Renal cortex interstitium (tissue), 11 donors: ENCODE data around the gene MGLL. TPM values are rescaled to one million over a fixed set of nuclear protein-coding genes. Genes with fewer than 3 reads are reported as not detected.

ENCODE experiments used
- DNase-seq, 11 donors: peaks; one replicate each; pipeline ENCODE4 v3.0.0-alpha.2; 2013; ENCODE audit warnings: low read depth in 9 of 11, low spot score in 4 of 11; ENCODE audit errors: extremely low read depth in 1 of 11
- polyA plus RNA-seq, 3 donors: library from polyadenylated mRNA; unstranded; fragments of 120-200 nt; gene quantifications; one replicate each; pipeline ENCODE4 v1.2.1, GENCODE V29; 2013; ENCODE audit not compliant: insufficient read length in 3 of 3

MGLL gene
- polyA plus RNA-seq, 3 donors, result 23.7 to 30.1 (median 24.5) TPM

GRCh38 chr3:127798716-127799115 lies 23.6 kb downstream of the MGLL start:
- DNase-seq, result no peak

DNA sequence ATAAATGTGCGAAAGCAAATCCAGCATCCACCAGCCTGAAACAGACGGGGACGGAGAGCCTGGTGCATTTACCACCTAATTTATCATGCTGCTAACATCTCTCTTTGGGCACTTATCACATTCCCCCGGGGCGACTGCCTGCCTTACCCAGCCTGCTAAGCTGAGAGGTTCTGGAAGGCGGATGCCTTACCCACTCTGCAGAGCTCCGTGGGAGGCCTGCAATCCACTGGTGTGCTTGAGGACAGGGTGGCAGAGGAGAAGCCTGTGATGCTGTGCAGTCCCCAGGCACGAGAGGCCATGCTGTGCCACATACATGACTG lies 25.5 kb downstream of the MGLL start:
- DNase-seq, result no peak

DNA sequence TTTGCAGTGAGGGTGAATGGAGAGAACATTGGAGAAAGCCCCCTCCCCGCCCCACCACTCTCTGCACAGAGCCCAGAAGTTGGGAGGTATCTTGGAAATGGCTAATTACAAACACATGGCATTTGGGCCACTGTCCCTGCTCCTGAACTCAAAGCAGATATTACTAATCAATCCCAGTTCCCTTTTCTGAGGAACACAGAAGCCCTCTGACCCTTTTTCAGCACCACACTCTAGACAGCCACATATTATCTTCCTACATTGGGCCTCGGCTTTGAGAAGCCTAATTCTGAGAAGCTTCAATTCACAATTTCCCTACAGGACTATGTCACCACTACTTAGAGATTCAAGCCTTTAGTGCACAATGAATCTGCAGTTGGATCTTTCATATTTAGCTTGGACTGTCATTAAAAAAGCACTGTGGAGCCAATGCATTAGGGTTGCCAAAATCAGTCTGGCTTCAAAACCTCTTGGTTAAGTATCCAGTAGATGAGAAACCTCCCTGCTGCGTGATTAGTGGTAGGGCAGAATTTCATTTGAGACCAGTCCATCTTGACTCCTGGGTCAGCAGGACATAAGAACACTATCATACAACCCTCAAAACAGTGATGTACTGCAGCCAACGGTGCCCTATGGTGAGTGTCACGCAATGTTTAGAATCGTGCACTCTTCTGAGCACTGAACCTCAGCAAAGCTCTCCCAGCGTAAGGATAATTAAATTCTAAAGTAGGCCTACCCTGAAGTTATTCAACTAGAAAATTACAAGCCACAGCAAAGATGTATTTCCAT lies 26.1 kb downstream of the MGLL start:
- DNase-seq, result no peak

- no peak for DNase-seq
Measured at GRCh38 chr3:127794972-127795371, 27.3 kb downstream of the MGLL start.

DNA sequence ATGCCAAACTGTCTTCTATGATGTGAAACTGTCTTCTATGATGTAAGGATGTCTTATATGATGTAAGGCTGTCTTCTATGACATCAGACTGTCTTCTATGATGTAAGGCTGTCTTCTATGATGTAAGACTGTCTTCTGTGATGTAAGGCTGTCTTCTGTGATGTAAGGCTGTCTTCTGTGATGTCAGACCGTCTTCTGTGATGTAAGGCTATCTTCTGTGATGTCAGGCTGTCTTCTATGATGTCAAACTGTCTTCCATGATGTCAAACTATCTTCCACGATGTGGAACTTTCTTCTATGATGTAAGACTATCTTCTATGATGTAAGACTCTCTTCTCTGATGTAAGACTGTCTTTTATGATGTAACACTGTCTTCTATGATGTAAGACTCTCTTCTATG lies 27.9 kb downstream of the MGLL start:
- DNase-seq, result no peak

GRCh38 chr3:127792541-127793292 lies 29.6 kb downstream of the MGLL start:
- no peak for DNase-seq

DNA sequence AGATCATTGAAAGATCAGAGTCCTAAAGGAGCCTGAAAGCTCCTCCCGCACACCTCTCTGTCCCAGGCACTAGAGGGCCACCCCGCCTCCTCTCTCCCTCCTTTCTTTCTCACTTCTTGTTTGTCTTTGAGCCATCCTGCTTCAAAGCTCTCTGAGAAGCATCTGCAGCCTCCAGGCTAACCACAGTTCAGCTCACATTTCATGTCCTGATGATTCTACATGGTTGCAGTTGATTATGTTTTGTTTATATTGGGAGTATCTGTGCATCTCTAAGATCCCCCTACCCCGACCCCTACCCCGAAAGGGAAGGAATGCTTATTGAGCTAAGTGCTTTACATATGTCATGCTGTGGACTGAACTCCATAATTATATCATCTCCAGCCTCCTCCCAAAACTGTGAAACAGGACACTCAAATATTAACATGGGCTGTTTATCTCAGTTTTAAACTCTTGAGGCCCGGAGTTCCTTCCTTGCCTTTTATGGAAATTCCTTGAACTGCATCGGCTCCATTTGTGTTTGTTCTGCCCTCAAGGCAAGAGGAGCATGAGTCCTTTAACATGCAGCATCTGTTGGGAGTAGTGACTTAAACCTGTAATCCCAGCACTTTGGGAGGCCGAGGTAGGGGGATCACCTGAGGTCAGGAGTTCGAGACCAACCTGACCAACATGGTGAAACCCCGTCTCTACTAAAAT lies 30.9 kb downstream of the MGLL start:
- DNase-seq, result peak in 4 of 11 donors; percentile 31 to 63 (median 52)

- no peak for DNase-seq
Measured at GRCh38 chr3:127790882-127791183, 31.5 kb downstream of the MGLL start.

- no peak for DNase-seq
Measured at GRCh38 chr3:127789990-127790881, 32.1 kb downstream of the MGLL start.

DNA sequence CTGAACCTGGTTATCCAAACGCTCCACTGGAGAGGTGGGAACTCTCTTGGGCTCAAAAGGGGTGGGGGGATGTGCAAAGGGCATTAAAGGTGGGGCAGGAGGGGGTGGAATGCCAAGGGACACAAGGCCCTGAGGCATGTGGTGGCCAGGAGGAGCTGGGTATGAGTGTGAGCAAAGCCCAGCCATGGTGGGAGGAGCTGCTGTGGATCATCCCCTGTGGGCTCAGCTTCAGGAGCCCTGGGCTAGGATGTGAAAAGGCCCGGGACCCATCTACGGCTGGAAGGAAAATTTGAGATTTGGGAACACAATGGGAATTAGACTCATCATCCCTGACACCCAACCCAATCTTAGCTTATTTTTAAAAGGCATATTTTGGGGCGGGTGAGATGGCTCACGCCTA lies 33.3 kb downstream of the MGLL start:
- no peak for DNase-seq

DNA sequence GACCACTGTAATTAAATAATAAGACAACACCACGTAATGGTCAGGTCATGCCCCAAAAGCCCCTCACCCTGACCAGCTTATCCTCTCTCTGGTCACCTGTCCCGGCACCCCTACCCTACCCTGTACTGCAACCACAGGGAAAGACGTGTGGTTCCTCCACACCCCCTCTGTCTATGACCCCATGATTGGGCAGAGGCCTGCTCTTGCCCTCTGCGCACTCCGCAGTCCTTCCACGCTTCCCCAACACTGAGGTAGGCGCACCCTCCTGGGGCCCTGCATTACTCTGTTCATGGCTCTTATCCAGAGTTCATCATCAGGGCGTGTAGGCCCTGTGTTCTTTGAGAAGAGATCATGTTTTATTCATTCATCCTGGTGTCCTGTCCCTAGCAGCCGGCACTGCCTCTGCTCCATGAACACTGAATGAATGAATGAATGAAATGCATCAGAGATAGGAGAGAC lies 33.8 kb downstream of the MGLL start:
- no peak for DNase-seq

- DNase-seq, result no peak
Measured at GRCh38 chr3:127787571-127788365, 34.5 kb downstream of the MGLL start.

- DNase-seq, result no peak
Measured at GRCh38 chr3:127787071-127787490, 35.2 kb downstream of the MGLL start.

DNA sequence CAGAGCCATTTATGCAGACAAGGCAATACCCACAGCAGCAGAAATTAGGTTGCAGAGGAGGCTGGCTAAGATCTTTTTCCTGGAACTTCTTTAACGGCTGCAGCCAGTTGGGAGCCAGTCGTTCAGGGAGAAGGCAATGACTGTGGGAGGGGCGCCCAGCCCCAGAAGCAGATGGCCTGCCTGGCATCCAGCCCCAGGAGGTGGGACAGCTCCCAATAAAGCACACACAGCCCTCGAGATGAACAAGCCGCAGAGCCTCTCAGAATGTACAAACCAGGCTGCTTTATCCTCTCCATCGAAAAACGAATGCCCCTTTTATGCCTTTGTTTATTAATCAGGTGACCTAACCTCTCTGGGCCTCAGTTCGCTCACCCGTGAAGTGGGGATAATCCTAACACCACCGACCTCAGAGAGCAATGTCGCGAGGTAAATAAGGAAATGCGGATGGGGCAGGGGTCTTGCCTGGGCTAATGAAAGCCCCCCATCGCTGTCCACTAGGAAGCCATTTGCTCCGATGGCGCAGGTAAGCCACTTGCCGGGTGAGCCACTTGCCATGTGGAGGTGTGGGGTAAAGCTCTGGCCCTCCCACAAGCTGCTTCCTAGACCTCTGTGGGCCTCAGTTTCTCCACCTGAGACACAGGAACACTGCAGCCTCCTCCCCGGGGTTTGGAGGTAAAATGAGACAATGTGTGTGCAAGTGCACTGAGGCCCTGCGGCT lies 35.8 kb downstream of the MGLL start:
- DNase-seq, result no peak

- DNase-seq, result no peak
Measured at GRCh38 chr3:127785711-127786265, 36.5 kb downstream of the MGLL start.

DNA sequence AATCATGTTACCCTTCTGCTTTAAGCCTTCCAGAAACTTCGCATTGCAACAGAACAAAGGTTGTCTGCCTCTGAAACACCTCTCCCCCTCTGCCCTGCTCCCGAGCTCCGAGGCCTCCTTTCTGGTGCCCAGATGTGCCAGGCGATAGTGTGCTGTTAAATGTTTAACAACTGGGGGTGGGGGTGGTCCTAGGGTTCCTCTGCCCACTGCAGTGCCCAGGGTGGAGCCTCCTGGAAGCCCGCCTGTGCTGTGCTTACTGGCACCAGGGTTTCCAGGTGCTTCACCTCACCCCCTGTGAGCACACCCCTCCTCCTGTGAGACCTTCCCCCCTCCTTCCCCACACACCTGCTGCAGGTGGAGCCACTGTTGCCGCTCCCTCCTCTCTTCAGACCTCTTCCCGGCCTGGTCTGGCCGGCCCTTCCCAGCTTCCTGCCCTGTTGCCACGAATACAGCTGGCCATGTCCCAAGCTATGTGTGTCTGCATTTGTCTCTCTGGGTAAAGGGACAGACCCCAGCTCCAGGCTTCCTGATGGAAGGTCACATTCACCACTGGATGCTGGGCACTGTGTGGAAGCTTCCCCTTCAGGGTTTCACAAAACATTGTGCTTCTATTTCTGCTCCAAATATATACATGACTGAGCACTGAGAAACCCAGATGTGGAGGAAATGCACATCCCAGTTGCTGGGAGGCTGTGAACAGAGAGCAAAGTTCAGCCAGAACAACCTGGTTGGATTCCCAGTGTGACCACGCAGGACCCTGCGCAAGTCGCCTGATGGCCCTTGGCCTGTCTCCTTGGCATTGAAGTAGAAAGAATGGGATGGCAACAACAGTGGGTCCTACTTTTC lies 37.2 kb downstream of the MGLL start:
- no peak for DNase-seq

GRCh38 chr3:127784283-127784682 lies 38.0 kb downstream of the MGLL start:
- DNase-seq, result no peak
